Astrocyte (in vitro differentiated cells and primary cell): ENCODE data around the gene STARD13. TPM values are rescaled to one million over a fixed set of nuclear protein-coding genes. Genes with fewer than 3 reads are reported as not detected.
A peak's percentile ranks its signal among the peaks of the same experiment; 100 is the strongest.

Experiments used
- DNase-seq: peaks from one replicate; pipeline ENCODE4 v3.0.0-alpha.2; 2010; ENCODE audit warnings: low read depth
- FAIRE-seq: peaks from 2 replicates; lab custom pipeline; 2011; peaks lifted over from hg19 to GRCh38; lab: Jason Lieb, UNC
- H2AFZ ChIP-seq: 2 replicates; pipeline ENCODE4 v1.6.0; 2012; ENCODE audit warnings: low read depth, low read length, inconsistent platforms
- H3K27ac ChIP-seq: 2 replicates; pipeline ENCODE4 v1.5.1; 2011; ENCODE audit warnings: low read depth, low read length, inconsistent platforms
- H3K27me3 ChIP-seq: 2 replicates; pipeline ENCODE4 v1.6.0; 2011; ENCODE audit warnings: low read length, inconsistent platforms; ENCODE audit not compliant: insufficient read depth
- H3K36me3 ChIP-seq: 2 replicates; pipeline ENCODE4 v1.5.1; 2011; ENCODE audit warnings: low read length, inconsistent platforms; ENCODE audit not compliant: insufficient read depth
- H3K4me1 ChIP-seq: 2 replicates; pipeline ENCODE4 v1.5.1; 2011; ENCODE audit warnings: low read length, inconsistent platforms; ENCODE audit not compliant: insufficient read depth
- H3K4me2 ChIP-seq: 2 replicates; pipeline ENCODE4 v1.6.0; 2012; ENCODE audit warnings: low read length, inconsistent platforms
- H3K4me3 ChIP-seq: 2 replicates; pipeline ENCODE4 v1.5.1; 2011; ENCODE audit warnings: low read depth, mild to moderate bottlenecking, low read length, inconsistent platforms; ENCODE audit not compliant: insufficient read depth
- H3K79me2 ChIP-seq: 2 replicates; pipeline ENCODE4 v1.6.0; 2012; ENCODE audit warnings: mild to moderate bottlenecking, low read length, inconsistent platforms; ENCODE audit not compliant: insufficient read depth
- H3K9ac ChIP-seq: 2 replicates; pipeline ENCODE4 v1.6.0; 2012; ENCODE audit warnings: mild to moderate bottlenecking, low read length, inconsistent platforms
- H3K9me3 ChIP-seq: 2 replicates; pipeline ENCODE4 v1.5.1; 2012; ENCODE audit warnings: low read depth, mild to moderate bottlenecking, low read length, inconsistent platforms; ENCODE audit not compliant: insufficient read depth
- H4K20me1 ChIP-seq: 2 replicates; pipeline ENCODE4 v1.6.0; 2012; ENCODE audit warnings: low read length, inconsistent platforms; ENCODE audit not compliant: insufficient read depth
- H3K27ac Mint-ChIP-seq: one replicate; pipeline ENCODE4 v1.8.0; 2021; ENCODE audit warnings: mild to moderate bottlenecking, mixed read lengths; ENCODE audit not compliant: unreplicated experiment
- H3K27me3 Mint-ChIP-seq: one replicate; pipeline ENCODE4 v1.8.0; 2021; ENCODE audit warnings: low read depth, mixed read lengths; ENCODE audit not compliant: unreplicated experiment
- H3K36me3 Mint-ChIP-seq: one replicate; pipeline ENCODE4 v1.8.0; 2021; ENCODE audit warnings: low read depth, mixed read lengths; ENCODE audit not compliant: unreplicated experiment
- H3K4me1 Mint-ChIP-seq: one replicate; pipeline ENCODE4 v1.8.0; 2021; ENCODE audit warnings: low read depth, mixed read lengths; ENCODE audit not compliant: unreplicated experiment
- H3K4me3 Mint-ChIP-seq: one replicate; pipeline ENCODE4 v1.8.0; 2021; ENCODE audit warnings: mild to moderate bottlenecking, moderate library complexity, mixed read lengths; ENCODE audit not compliant: unreplicated experiment
- H3K9me3 Mint-ChIP-seq: one replicate; pipeline ENCODE4 v1.8.0; 2021; ENCODE audit warnings: mild to moderate bottlenecking, mixed read lengths; ENCODE audit not compliant: unreplicated experiment
- EZH2 ChIP-seq: IDR thresholded peaks from 2 replicates; pipeline ENCODE4 v1.6.1; 2012; ENCODE audit warnings: mild to moderate bottlenecking, low read length, inconsistent platforms; ENCODE audit not compliant: insufficient read depth
- total RNA-seq: library from RNA; stranded (reverse); gene quantifications from 2 replicates; pipeline ENCODE4 v1.2.1, GENCODE V29; 2021
- TF ChIP-seq, protein P1 (sequence below): IDR thresholded peaks from 2 replicates; pipeline ENCODE4 v1.5.1; 2011; ENCODE audit warnings: low read depth, mild to moderate bottlenecking, inconsistent platforms, low read length, moderate library complexity; ENCODE audit not compliant: insufficient read depth

STARD13 gene
- total RNA-seq, 1 donor from 2014 or later = 30.1 TPM

- Mint-ChIP-seq H3K4me3 (no peak overlapping the region), H3K27ac (no peak overlapping the region), H3K36me3 (no peaks in the 10 kb centered on the region), H3K9me3 (peaks cover 2% of the 10 kb centered on the region), H3K27me3 (peaks cover 8% of the 10 kb centered on the region), H3K4me1 (peaks cover 4% of the 10 kb centered on the region)
- Histone ChIP-seq H3K9me3 (no peaks in the 10 kb centered on the region), H3K27me3 (no peaks in the 10 kb centered on the region), H3K4me1 (no peaks in the 10 kb centered on the region), H3K36me3 (no peaks in the 10 kb centered on the region), H4K20me1 (no peaks in the 10 kb centered on the region), H3K4me3 (no peak overlapping the region), H2AFZ (no peak overlapping the region), H3K4me2 (no peak overlapping the region), H3K27ac (no peak overlapping the region), H3K9ac (no peak overlapping the region), H3K79me2 (no peaks in the 10 kb centered on the region)
- DNase-seq (no peak), FAIRE-seq (no peak)
- TF ChIP-seq, protein P1, sequence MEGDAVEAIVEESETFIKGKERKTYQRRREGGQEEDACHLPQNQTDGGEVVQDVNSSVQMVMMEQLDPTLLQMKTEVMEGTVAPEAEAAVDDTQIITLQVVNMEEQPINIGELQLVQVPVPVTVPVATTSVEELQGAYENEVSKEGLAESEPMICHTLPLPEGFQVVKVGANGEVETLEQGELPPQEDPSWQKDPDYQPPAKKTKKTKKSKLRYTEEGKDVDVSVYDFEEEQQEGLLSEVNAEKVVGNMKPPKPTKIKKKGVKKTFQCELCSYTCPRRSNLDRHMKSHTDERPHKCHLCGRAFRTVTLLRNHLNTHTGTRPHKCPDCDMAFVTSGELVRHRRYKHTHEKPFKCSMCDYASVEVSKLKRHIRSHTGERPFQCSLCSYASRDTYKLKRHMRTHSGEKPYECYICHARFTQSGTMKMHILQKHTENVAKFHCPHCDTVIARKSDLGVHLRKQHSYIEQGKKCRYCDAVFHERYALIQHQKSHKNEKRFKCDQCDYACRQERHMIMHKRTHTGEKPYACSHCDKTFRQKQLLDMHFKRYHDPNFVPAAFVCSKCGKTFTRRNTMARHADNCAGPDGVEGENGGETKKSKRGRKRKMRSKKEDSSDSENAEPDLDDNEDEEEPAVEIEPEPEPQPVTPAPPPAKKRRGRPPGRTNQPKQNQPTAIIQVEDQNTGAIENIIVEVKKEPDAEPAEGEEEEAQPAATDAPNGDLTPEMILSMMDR = no peak
- TF ChIP-seq EZH2 = no peak
These were observed 207.3 kb downstream of the STARD13 start for GRCh38 chr13:33078263-33078662.

GRCh38 chr13:33076001-33076992, 209.3 kb downstream of the STARD13 start:
- peak overlapping the region; percentile 42 for H3K27ac Mint-ChIP-seq
- H3K27me3 ChIP-seq = no peaks in the 10 kb centered on the region
- no peak overlapping the region for H2AFZ ChIP-seq
- H3K27me3 Mint-ChIP-seq = peaks cover 8% of the 10 kb centered on the region
- no peaks in the 10 kb centered on the region for H3K36me3 ChIP-seq
- H3K4me2 ChIP-seq = no peak overlapping the region
- no peak for DNase-seq
- H3K79me2 ChIP-seq = no peaks in the 10 kb centered on the region
- H3K36me3 Mint-ChIP-seq = no peaks in the 10 kb centered on the region
- H3K9me3 Mint-ChIP-seq = no peaks in the 10 kb centered on the region
- peaks cover 4% of the 10 kb centered on the region for H3K4me1 Mint-ChIP-seq
- no peak for FAIRE-seq
- H3K4me1 ChIP-seq = no peaks in the 10 kb centered on the region
- H4K20me1 ChIP-seq = no peaks in the 10 kb centered on the region
- no peak overlapping the region for H3K4me3 ChIP-seq
- H3K27ac ChIP-seq = no peak overlapping the region
- no peak overlapping the region for H3K9ac ChIP-seq
- no peaks in the 10 kb centered on the region for H3K9me3 ChIP-seq
- H3K4me3 Mint-ChIP-seq = peak overlapping the region; percentile 54
- TF ChIP-seq, protein P1 = no peak
- TF ChIP-seq EZH2 = no peak

DNA sequence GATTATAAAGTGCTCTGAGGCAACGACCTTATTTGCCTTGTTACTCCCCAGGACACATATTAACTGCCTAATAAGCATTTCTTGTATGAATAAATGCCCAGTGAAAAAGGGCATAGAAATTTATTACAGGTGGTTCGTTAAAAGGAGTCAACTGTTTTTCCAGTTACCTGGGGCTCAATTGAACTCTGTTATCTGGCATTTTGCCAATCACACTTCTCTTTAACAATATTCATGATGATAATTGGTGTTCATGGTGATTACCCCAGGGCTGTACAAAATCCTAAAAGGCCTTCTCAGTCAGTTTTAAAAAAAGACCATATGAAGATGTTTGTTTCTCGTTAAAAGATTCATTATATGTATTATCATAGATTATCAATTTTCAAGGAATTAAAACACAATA, 212.2 kb downstream of the STARD13 start:
- no peak for DNase-seq
- Histone ChIP-seq H3K4me2 (no peak overlapping the region), H3K4me3 (no peak overlapping the region), H3K27ac (no peak overlapping the region), H3K9ac (no peak overlapping the region), H3K4me1 (no peaks in the 10 kb centered on the region), H4K20me1 (no peaks in the 10 kb centered on the region), H3K36me3 (no peaks in the 10 kb centered on the region), H3K79me2 (no peaks in the 10 kb centered on the region), H3K9me3 (no peaks in the 10 kb centered on the region), H3K27me3 (no peaks in the 10 kb centered on the region), H2AFZ (no peak overlapping the region)
- FAIRE-seq = no peak
- Mint-ChIP-seq H3K27ac (no peak overlapping the region), H3K4me3 (no peak overlapping the region), H3K27me3 (peaks cover 8% of the 10 kb centered on the region), H3K9me3 (peaks cover 2% of the 10 kb centered on the region), H3K4me1 (peaks cover 4% of the 10 kb centered on the region), H3K36me3 (no peaks in the 10 kb centered on the region)
- TF ChIP-seq, protein P1 = no peak
- TF ChIP-seq EZH2 = no peak
